Ectodermal cell (in vitro differentiated cells): ENCODE data around the gene ADARB2.

Source experiments
- H3K27ac ChIP-seq: 2 replicates; pipeline ENCODE4 v1.7.0; 2013; ENCODE audit warnings: mild to moderate bottlenecking, low read depth, low read length; ENCODE audit not compliant: insufficient read depth, poor library complexity, severe bottlenecking
- H3K27me3 ChIP-seq: 2 replicates; pipeline ENCODE4 v1.7.0; 2013; ENCODE audit warnings: mild to moderate bottlenecking, low read length; ENCODE audit not compliant: insufficient read depth, control insufficient read depth, poor library complexity, severe bottlenecking
- H3K36me3 ChIP-seq: one replicate; pipeline ENCODE4 v1.7.0; 2013; ENCODE audit warnings: low read length; ENCODE audit not compliant: control insufficient read depth, insufficient read depth
- H3K4me1 ChIP-seq: one replicate; pipeline ENCODE4 v1.7.0; 2013; ENCODE audit warnings: low read length; ENCODE audit not compliant: control insufficient read depth, insufficient read depth
- H3K4me3 ChIP-seq: 2 replicates; pipeline ENCODE4 v1.7.0; 2013; ENCODE audit warnings: low read depth, low read length, control low read depth; ENCODE audit not compliant: insufficient read depth
- H3K9me3 ChIP-seq: 2 replicates; pipeline ENCODE4 v1.7.0; 2013; ENCODE audit warnings: mild to moderate bottlenecking, low read length, moderate library complexity; ENCODE audit not compliant: control insufficient read depth
- WGBS, 2 experiments: methylation state at CpG; one replicate each; pipeline ENCODE4 v1.1.7; 2013; ENCODE audit warnings: missing lambda C conversion rate in 2 of 2; 5-methylcytosine and 5-hydroxymethylcytosine counted together

ADARB2 gene

DNA sequence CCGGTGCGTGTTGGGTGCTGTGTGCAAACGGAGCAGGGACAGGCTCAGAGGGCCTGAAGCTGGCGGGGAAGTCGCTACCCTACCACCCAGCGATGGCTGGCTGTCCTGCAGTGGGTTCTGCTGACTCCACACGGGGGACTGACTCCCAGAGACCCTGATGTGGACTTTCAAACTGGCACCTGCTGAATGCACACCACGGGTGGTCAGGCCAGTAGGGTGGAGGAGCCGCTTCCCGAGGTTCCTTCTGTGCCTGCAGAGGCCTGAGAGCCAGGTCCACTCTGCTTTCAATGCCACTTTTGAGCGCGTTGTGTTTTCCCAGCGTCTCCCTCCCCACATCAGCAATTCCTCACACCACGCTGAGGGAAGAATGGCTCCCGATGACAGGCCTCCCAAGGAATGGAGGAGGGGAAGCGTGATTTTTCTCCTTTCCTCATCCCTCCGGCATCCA is 135.3 kb downstream of the ADARB2 start:
- H3K9me3 ChIP-seq, result no peaks in the 10 kb centered on the region
- H3K4me1 ChIP-seq, result no peaks in the 10 kb centered on the region
- no peaks in the 10 kb centered on the region for H3K27me3 ChIP-seq
- WGBS, 2 experiments, result 87 to 92% methylated on average over 14 to 17 of the region's 17 CpGs
- no peaks in the 10 kb centered on the region for H3K36me3 ChIP-seq
- H3K4me3 ChIP-seq, result no peak overlapping the region
- H3K27ac ChIP-seq, result no peak overlapping the region

DNA sequence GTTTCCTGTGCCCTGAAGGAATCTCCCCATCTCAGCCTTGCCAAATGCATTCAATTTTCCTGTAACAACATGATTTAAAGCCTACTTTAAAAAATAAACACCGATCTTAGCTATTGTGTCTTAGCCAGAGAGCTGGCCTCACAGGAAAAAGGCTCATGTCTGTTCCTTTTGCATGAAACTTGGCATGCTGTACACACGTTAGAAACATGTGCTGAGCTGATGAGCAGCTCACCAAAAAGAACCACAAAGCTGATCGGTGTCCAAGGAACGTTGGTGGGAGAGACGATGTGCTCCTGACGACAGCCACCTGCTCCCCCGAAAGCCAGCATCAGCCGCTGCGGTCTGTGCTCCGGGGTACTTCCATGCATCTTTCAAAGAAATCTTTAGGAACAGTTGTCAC is 135.9 kb downstream of the ADARB2 start:
- H3K27me3 ChIP-seq, result no peaks in the 10 kb centered on the region
- no peaks in the 10 kb centered on the region for H3K9me3 ChIP-seq
- no peaks in the 10 kb centered on the region for H3K36me3 ChIP-seq
- no peak overlapping the region for H3K4me3 ChIP-seq
- H3K27ac ChIP-seq, result no peak overlapping the region
- WGBS, 2 experiments, result 95% methylated on average over 10 of the region's 10 CpGs
- no peaks in the 10 kb centered on the region for H3K4me1 ChIP-seq

- WGBS, 2 experiments, result 92 to 93% methylated on average over 9 of the region's 9 CpGs
- no peaks in the 10 kb centered on the region for H3K9me3 ChIP-seq
- no peak overlapping the region for H3K27ac ChIP-seq
- H3K4me1 ChIP-seq, result no peaks in the 10 kb centered on the region
- H3K36me3 ChIP-seq, result no peaks in the 10 kb centered on the region
- no peak overlapping the region for H3K4me3 ChIP-seq
- H3K27me3 ChIP-seq, result no peaks in the 10 kb centered on the region
Observed at GRCh38 chr10:1600861-1601260, 136.5 kb downstream of the ADARB2 start.

GRCh38 chr10:1598393-1599153 is 138.8 kb downstream of the ADARB2 start:
- Histone ChIP-seq H3K9me3 (no peaks in the 10 kb centered on the region), H3K27ac (no peak overlapping the region), H3K4me3 (no peak overlapping the region), H3K27me3 (no peaks in the 10 kb centered on the region), H3K36me3 (no peaks in the 10 kb centered on the region), H3K4me1 (no peaks in the 10 kb centered on the region)
- WGBS, 2 experiments, result 92 to 94% methylated on average over 20 of the region's 20 CpGs

DNA sequence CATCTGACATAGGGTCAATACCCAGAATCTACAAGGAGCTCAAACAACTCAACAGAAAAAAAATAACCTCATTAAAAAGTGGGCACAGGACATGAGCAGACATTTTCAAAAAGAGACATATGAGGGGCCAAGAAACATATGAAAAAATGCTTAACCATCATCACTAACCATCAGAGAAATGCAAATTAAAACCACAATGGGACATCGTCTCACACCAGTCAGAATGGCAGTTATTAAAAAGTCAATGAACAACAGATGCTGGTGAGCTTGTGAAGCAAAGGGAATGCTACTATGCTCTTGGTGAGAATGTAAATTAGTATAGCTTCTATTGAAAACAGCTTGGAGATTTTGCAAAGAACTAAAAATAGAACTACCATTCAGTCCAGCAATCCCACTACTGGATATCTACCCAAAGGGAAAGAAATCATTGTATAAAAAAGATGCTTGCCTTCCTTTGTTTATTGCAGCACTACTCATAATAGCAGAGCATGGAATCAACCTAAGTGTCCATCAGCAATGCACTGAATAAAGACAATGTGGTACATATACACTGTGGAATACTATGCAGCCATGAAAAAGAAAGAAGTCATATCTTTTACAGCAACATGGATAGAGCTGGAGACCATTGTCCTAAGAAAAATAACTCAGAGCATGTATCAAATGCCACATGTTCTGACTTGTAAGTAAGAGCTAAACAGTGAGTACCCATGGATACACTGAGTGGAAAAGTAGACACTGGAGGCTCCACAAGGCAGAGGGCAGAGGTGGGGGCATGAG is 139.8 kb downstream of the ADARB2 start:
- Histone ChIP-seq H3K36me3 (no peaks in the 10 kb centered on the region), H3K27me3 (no peaks in the 10 kb centered on the region), H3K4me1 (no peaks in the 10 kb centered on the region), H3K4me3 (no peak overlapping the region), H3K9me3 (no peaks in the 10 kb centered on the region), H3K27ac (no peak overlapping the region)
- WGBS, 2 experiments, result 85 to 96% methylated on average over 1 of the region's 1 CpG

DNA sequence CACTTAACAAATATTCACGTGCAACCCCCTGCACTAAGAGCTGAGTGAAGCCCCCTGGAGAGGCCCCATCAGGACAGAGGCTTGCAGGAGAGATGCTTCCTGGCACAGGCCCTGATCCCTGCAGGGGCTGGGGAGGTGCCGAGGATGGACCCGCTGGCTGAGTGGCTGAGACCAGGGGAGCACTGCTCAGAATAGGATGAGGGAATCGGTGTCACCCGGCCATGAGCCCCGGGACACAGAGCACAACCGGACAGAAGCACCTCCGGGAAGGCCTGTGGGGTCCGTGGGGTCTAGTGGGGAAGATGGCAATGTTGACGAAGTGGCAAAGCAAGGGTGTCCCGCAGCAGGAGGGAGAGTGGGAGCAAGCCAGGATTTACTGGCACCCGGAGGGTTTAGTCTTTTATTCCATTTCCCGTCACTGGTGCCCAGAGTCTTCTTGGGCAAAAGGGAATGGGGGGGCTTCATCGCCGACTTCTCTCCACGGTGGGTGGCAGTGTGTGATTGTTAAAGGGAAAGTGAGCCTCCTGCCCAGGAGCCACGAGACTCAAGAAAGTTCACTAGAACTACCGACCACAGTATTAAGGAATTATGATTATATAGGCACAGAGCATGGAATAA is 140.7 kb downstream of the ADARB2 start:
- Histone ChIP-seq H3K9me3 (no peaks in the 10 kb centered on the region), H3K36me3 (no peaks in the 10 kb centered on the region), H3K27me3 (no peaks in the 10 kb centered on the region), H3K4me3 (no peak overlapping the region), H3K27ac (no peak overlapping the region), H3K4me1 (no peaks in the 10 kb centered on the region)
- WGBS, 2 experiments, result 92 to 94% methylated on average over 17 to 18 of the region's 18 CpGs

GRCh38 chr10:1595726-1596125 is 141.6 kb downstream of the ADARB2 start:
- Histone ChIP-seq H3K27me3 (no peaks in the 10 kb centered on the region), H3K9me3 (no peaks in the 10 kb centered on the region), H3K27ac (no peak overlapping the region), H3K36me3 (no peaks in the 10 kb centered on the region), H3K4me1 (no peaks in the 10 kb centered on the region), H3K4me3 (no peak overlapping the region)
- WGBS, 2 experiments, result 90 to 94% methylated on average over 5 of the region's 5 CpGs

DNA sequence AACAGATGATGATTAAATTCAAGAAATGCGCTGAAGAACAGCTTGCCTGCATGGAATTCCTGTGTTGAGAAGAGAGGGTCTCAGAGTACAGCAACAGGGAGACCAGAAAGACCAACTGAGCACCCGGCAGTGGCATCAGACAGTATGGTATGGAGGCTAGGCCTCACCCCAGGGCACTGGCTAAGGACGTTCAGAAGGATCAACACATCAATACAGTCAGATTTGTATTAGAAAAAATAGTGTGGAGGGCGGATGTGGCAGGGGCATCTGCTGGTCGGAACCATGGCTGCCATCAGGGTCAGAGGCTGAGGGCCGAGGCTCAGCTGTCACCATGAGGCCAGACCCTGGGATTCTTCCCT is 142.1 kb downstream of the ADARB2 start:
- Histone ChIP-seq H3K27me3 (no peaks in the 10 kb centered on the region), H3K4me3 (no peak overlapping the region), H3K27ac (no peak overlapping the region), H3K9me3 (no peaks in the 10 kb centered on the region), H3K36me3 (no peaks in the 10 kb centered on the region), H3K4me1 (no peaks in the 10 kb centered on the region)
- WGBS, 2 experiments, result 89 to 90% methylated on average over 6 of the region's 6 CpGs

DNA sequence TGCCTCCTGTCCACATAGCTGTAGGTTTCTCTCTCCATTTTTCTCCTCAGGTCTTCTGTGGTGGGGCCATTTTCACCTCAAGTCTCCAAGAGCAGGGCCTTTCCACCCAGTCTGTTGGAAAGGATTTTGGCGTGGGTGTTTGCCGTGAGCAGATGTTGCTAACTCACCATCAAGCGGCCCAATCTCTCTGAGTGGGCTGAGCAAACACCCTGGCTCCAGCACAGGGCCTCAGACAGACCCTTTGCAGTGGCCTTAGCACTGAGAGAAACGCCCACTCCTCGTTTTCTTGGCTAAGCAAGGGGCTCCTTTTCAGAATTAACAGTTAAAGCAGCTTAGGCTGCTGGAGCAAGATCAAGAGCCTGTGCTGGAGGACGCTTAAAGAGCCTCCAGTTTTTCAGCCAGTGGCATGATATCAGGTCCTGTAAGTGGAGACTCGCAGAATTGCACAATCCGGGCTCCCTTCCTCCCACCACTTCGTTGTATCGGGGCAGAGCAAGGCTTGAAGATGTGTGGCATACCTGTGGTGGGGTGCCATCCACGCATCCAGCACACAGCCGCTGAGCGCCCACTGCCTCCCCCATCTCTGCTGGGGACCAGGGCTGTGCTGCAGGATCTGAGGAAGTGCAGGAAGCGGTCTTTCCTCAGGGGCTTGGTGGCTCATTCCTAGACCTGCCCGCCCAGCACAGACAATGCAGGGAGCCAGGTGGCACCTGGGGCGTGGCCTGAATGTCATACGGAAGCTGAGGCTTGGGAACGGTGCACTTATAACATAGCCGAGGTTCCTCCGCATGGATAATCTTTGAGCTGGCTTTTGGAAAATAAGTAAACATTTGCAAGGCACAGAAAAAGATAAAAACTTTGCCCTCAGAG is 142.7 kb downstream of the ADARB2 start:
- H3K9me3 ChIP-seq, result no peaks in the 10 kb centered on the region
- 91 to 92% methylated on average over 20 of the region's 20 CpGs for WGBS, 2 experiments
- H3K4me3 ChIP-seq, result no peak overlapping the region

More for the DNA sequence above, 142.7 kb downstream of the ADARB2 start:
- Histone ChIP-seq H3K27ac (no peak overlapping the region), H3K27me3 (no peaks in the 10 kb centered on the region), H3K4me1 (no peaks in the 10 kb centered on the region), H3K36me3 (no peaks in the 10 kb centered on the region)
